T-helper 2 cell treated with Interferon-gamma antibody and Interleukin-4, amounts not matched to agents 5 μg/mL and 100 μg/mL, for 36 hours (primary cell): ENCODE measurements around the gene IFITM1.
"Not testable (repeated sequence)": the region's sequence is repeated elsewhere in the genome, so short reads cannot be mapped to it uniquely, and the experiment has no call there.

Experiments used
- DNase-seq: peaks from one replicate; pipeline ENCODE4 v3.0.0; 2021; ENCODE audit warnings: low spot score
- H3K27ac Mint-ChIP-seq: one replicate; pipeline ENCODE4 v1.8.0; 2021; ENCODE audit warnings: mild to moderate bottlenecking, mixed read lengths
- H3K27me3 Mint-ChIP-seq: one replicate; pipeline ENCODE4 v1.8.0; 2021; ENCODE audit warnings: low read depth, mixed read lengths
- H3K36me3 Mint-ChIP-seq: one replicate; pipeline ENCODE4 v1.8.0; 2021; ENCODE audit warnings: low read depth, mixed read lengths
- H3K4me1 Mint-ChIP-seq: one replicate; pipeline ENCODE4 v1.8.0; 2021; ENCODE audit warnings: low read depth, mixed read lengths
- H3K4me3 Mint-ChIP-seq: one replicate; pipeline ENCODE4 v1.8.0; 2022; ENCODE audit warnings: mild to moderate bottlenecking, moderate library complexity, mixed read lengths
- H3K9me3 Mint-ChIP-seq: one replicate; pipeline ENCODE4 v1.8.0; 2021; ENCODE audit warnings: mixed read lengths

The IFITM1 gene

DNA sequence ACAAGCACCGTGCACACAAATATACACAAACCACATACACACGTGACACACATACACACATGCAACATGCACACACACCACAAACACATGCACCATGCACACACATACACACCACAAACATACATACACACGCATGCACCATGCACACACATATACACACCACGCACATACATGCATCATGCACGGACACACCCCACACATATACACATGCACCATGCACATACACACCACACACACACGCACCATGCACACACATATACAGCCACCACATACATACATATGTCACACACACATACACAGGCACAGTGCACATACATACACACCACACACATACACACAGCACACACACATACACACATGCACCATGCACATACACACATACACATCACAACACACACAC lies 42.8 kb downstream of the IFITM1 start:
- Mint-ChIP-seq H3K9me3 (peaks cover 6% of the 10 kb centered on the region), H3K27ac (no peak overlapping the region), H3K4me1 (peaks cover 22% of the 10 kb centered on the region), H3K27me3 (peaks cover 4% of the 10 kb centered on the region), H3K4me3 (no peak overlapping the region), H3K36me3 (no peaks in the 10 kb centered on the region)
- DNase-seq = no peak

- no peak for DNase-seq
- no peaks in the 10 kb centered on the region for H3K36me3 Mint-ChIP-seq
- H3K9me3 Mint-ChIP-seq = peaks cover 6% of the 10 kb centered on the region
- peaks cover 21% of the 10 kb centered on the region for H3K4me1 Mint-ChIP-seq
- H3K4me3 Mint-ChIP-seq = no peak overlapping the region
- H3K27ac Mint-ChIP-seq = no peak overlapping the region
- H3K27me3 Mint-ChIP-seq = peaks cover 4% of the 10 kb centered on the region
Observed at GRCh38 chr11:357582-357981, 43.7 kb downstream of the IFITM1 start.

- no peak overlapping the region for H3K4me3 Mint-ChIP-seq
- H3K36me3 Mint-ChIP-seq = no peaks in the 10 kb centered on the region
- DNase-seq = no peak
- no peak overlapping the region for H3K27ac Mint-ChIP-seq
- H3K4me1 Mint-ChIP-seq = peaks cover 15% of the 10 kb centered on the region
- peaks cover 4% of the 10 kb centered on the region for H3K27me3 Mint-ChIP-seq
- peaks cover 6% of the 10 kb centered on the region for H3K9me3 Mint-ChIP-seq
Observed at GRCh38 chr11:358129-358800, 44.4 kb downstream of the IFITM1 start.

DNA sequence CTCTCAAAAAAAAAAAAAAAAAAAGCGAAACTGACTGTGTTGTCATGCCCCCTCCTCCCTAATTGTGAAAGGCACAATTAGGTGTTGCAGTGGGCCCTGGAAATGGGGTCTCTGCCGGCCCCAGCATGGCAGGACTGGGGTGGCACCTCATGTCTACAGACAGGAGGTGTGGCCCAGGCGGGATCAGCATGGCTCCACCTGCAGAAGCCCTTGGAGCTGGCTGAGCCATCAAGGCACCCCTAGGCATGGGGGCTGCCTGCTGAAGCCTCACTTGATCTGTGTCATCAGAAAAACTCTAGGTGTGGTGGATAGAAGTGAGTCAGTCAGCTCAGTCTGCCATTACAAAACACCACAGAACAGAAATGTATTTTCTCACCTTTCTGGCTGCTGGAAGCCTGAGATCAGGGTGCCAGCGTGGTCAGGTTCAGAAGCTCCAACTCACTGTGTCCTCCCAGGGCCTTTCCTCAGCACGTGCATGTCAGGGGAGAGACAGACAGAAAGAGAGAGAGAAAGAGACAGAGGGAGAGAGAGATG lies 45.4 kb downstream of the IFITM1 start:
- Mint-ChIP-seq H3K9me3 (peaks cover 6% of the 10 kb centered on the region), H3K4me1 (peaks cover 7% of the 10 kb centered on the region), H3K36me3 (no peaks in the 10 kb centered on the region), H3K27me3 (peaks cover 4% of the 10 kb centered on the region), H3K27ac (no peak overlapping the region), H3K4me3 (no peak overlapping the region)
- DNase-seq = no peak

DNA sequence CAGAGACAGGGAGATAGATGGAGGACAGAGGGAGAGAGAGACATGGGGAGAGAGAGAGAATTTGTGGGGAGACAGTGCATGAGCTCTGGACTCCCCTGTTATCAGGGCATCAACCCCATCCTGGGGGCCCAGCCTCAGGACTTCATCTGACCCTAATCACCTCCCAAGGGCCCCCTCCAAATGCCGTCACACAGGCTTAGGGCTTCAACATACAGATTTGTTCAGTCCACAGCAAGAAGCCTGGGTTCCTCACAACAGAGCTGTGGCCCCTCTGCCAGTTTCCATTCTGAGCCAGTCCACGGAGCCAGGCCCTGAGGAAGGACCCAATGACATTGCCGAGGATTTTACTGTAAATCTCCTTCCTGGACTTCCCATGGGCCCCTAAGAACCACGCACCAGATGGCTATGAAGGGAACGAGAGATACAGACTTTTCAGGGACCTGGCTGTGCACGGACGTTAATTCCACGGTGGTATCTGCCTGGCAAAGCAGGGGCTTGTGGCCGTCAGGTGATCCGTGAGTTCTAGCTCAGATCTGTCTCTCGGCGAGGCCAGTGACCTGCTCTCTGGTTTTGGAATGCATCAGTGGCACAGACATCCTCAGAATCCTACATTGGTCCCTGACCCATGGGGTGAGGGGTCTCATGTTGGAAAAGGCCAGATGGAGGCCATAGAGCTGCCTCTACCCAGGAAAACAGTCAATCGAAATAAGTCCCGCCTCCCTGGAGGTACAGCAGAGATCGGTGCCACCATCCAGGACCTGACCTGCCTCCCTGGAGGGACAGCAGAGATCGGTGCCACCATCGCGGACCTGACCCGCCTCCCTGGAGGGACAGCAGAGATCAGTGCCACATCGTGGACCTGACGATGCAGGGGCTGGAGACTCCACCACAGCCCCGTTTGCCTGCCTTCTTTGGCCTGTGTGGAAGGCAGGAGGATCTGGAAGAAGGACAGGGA lies 46.8 kb downstream of the IFITM1 start:
- peaks cover 6% of the 10 kb centered on the region for H3K9me3 Mint-ChIP-seq
- H3K4me3 Mint-ChIP-seq = no peak overlapping the region
- no peak overlapping the region for H3K27ac Mint-ChIP-seq
- DNase-seq = no peak
- no peaks in the 10 kb centered on the region for H3K36me3 Mint-ChIP-seq
- peaks cover 4% of the 10 kb centered on the region for H3K27me3 Mint-ChIP-seq
- peaks cover 2% of the 10 kb centered on the region for H3K4me1 Mint-ChIP-seq

DNA sequence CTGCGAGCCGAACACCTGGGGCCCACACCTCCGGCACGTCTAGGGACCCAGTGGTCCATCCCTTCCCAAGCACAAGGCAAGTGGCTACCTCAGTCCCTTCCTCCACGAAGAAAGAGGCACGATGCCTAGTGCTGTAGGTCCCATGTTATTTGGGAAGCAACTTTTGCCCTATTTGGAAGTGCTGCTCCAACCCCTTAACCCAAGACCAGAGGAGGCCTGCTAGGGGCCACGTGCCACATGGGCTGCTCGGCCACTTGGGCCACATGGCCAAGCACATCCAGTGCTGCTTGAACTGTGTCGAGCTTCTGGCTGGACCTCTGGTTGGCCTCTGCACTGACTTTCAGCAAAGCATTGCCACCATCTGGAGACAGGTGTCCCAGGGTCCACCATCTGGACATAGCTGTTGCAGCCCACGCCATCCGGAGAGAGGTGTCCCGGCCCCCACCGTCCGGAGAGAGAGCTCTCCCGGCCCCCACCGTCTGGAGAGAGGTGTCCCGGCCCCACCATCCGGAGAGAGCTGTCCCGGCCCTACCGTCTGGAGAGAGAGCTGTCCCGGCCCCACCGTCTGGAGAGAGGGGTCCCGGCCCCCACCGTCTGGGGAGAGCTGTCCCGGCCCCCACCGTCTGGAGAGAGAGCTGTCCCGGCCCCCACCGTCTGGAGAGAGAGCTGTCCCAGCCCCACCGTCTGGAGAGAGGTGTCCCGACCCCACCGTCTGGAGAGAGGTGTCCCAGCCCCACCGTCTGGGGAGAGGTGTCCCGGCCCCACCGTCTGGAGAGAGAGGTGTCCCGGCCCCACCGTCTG lies 49.0 kb downstream of the IFITM1 start:
- no peak overlapping the region for H3K4me3 Mint-ChIP-seq

DNA sequence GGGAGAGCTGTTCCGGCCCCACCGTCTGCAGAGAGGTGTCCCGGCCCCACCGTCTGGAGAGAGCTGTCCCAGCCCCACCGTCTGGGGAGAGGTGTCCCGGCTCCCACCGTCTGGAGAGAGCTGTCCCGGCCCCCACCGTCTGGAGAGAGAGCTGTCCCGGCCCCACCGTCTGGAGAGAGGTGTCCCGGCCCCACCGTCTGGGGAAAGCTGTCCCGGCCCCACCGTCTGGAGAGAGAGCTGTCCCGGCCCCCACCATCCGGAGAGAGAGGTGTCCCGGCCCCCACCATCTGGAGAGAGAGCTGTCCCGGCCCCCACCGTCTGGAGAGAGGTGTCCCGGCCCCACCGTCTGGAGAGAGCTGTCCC lies 49.6 kb downstream of the IFITM1 start:
- H3K36me3 Mint-ChIP-seq, H3K27ac Mint-ChIP-seq, H3K4me1 Mint-ChIP-seq, DNase-seq, H3K4me3 Mint-ChIP-seq, H3K9me3 Mint-ChIP-seq: not testable (repeated sequence)
- H3K27me3 Mint-ChIP-seq = peaks cover 28% of the 10 kb centered on the region

More for the DNA sequence above, 49.0 kb downstream of the IFITM1 start:
- H3K4me1 Mint-ChIP-seq = peaks cover 2% of the 10 kb centered on the region
- no peaks in the 10 kb centered on the region for H3K36me3 Mint-ChIP-seq
- no peak for DNase-seq
- peaks cover 6% of the 10 kb centered on the region for H3K9me3 Mint-ChIP-seq
- H3K27me3 Mint-ChIP-seq = peaks cover 22% of the 10 kb centered on the region
- H3K27ac Mint-ChIP-seq = no peak overlapping the region

GRCh38 chr11:363948-364761 lies 50.3 kb downstream of the IFITM1 start:
- Mint-ChIP-seq H3K4me3 (no peak overlapping the region), H3K27me3 (peaks cover 30% of the 10 kb centered on the region), H3K36me3 (no peaks in the 10 kb centered on the region), H3K4me1 (peaks cover 2% of the 10 kb centered on the region), H3K9me3 (peaks cover 6% of the 10 kb centered on the region), H3K27ac (no peak overlapping the region)
- DNase-seq = no peak
